C4-2B (cell line): ENCODE results near the gene ETV6.

ENCODE experiments used
- H3K27ac ChIP-seq: fragments of 450-650 bp; 2 replicates; pipeline ENCODE4 v1.5.1; 2017
- ZFX ChIP-seq: fragments of 450-650 bp; IDR thresholded peaks from 2 replicates; pipeline ENCODE4 v1.6.1; 2017
- TF ChIP-seq, protein P1 (sequence below): fragments of 450-650 bp; conservative IDR thresholded peaks from 2 replicates; pipeline ENCODE4 v1.5.1; 2017; ENCODE audit warnings: mild to moderate bottlenecking

The ETV6 gene

DNA sequence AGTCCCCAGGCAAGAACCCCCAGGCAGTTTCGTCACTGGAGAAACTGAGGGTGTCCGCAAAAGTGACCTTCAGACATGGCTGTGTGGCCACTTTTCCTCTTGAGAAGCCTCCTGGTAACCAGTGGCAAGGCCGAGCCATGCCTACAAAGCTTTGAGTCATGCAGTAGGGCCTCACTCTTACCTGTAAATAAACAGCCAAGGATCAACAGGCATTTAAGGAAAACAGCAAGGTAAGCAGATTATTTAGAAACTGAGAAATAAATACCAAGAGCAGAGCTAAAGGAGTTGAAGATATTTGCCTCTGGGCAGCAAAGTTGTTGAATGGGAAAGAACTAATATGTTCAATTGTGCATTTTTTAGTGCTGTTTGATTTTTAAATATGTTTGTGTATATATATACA lies 280.2 kb downstream of the ETV6 start:
- TF ChIP-seq, protein P1, sequence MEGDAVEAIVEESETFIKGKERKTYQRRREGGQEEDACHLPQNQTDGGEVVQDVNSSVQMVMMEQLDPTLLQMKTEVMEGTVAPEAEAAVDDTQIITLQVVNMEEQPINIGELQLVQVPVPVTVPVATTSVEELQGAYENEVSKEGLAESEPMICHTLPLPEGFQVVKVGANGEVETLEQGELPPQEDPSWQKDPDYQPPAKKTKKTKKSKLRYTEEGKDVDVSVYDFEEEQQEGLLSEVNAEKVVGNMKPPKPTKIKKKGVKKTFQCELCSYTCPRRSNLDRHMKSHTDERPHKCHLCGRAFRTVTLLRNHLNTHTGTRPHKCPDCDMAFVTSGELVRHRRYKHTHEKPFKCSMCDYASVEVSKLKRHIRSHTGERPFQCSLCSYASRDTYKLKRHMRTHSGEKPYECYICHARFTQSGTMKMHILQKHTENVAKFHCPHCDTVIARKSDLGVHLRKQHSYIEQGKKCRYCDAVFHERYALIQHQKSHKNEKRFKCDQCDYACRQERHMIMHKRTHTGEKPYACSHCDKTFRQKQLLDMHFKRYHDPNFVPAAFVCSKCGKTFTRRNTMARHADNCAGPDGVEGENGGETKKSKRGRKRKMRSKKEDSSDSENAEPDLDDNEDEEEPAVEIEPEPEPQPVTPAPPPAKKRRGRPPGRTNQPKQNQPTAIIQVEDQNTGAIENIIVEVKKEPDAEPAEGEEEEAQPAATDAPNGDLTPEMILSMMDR = no peak
- TF ChIP-seq ZFX = no peak
- H3K27ac ChIP-seq = no peak overlapping the region

DNA sequence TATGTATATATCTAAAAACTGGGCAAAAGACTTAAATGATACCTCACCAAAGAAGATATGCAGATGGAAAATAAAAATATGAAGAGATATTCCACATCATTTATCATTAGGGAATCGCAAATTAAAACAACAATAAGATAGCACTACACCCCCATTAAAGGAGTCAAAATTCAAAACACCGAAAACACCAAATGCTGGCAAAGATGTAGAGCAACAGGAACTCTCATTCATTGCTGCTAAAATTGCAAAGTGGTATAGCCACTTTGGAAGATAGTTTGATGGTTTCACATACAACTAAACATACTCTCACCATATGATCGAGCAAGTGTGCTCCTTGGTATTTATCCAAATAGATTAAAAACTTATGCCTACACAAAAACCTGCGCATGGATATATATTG lies 289.7 kb downstream of the ETV6 start:
- TF ChIP-seq, protein P1 = no peak

DNA sequence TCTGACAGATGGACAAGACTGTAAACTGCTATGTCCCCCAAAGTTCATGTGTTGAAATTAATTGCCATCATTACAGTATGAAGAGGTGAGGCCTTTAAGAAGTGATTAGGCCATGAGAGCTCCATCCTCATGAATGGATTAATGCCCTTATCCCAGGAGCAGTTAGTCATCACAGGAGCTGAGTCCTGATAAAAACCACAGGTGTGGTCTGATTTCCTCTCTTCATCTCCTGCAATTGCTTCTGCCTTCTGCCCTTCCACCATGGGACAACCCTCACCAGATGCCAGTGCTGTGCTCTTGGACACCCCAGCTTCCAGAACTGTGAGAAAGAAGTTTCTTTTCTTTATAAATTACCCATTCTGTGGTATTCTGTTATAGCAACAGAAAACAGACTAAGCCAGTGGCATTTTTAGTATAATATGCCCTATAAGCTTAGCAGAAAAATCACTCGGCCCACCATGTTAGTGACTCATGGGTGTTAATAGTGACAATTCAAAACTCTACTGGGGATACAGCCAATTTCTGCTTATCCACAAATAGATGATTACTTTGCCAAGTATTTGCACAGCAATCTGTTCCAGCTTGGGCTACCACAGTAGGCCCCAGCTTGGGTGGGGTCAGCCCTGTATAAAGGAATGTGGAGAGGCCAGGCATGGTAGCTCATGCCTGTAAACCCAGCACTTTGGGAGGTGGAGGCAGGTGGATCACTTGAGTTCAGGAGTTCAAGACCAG lies 292.3 kb downstream of the ETV6 start:
- no peak overlapping the region for H3K27ac ChIP-seq
- no peak for TF ChIP-seq ZFX
- TF ChIP-seq, protein P1 = no peak

More for the DNA sequence above, 289.7 kb downstream of the ETV6 start:
- no peak overlapping the region for H3K27ac ChIP-seq

DNA sequence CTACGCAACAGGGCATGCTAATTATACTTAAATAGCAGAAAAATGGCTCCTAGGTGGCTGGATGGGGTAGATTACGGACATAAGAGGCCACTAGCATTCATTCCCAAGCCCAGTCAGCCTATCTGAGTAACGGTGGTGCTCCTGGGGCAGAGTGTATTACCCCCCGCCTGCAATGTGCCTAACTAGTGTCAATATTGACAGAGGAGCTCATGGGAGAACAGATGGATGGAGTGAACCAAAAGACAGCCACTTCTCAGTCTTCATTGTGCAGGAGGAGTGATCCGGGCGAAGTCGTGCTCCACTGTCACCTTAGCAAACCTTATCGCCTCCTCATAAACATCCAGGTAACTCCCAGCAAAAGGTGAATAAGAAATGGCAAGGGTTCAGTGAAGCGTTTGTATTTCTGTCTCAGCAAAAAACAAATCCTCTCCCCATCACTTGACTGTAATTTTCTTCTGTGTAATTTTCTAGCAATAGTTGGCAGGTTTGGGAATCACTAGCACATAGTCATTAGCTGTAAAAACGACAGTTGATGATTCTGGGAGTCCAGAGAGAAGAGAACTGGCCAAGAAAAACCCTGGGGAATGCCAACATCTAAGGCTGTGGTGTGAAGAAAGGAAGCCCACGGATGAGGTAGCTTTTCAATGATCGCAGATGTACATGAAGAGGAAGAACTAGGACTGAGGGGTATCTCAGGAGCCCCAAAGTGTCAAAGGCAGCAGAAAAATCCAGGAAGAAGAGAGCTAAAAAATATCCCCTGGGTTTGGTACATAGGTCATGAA lies 294.6 kb downstream of the ETV6 start:
- no peak overlapping the region for H3K27ac ChIP-seq
- no peak for TF ChIP-seq ZFX
- TF ChIP-seq, protein P1 = no peak
